Thoracic aorta (tissue), 2 donors: ENCODE data around the gene SEMA6C. TPM values are rescaled to one million over a fixed set of nuclear protein-coding genes. Genes with fewer than 3 reads are reported as not detected.

Experiments used
- ATAC-seq: fragments of 150-250 bp; one replicate; pipeline ENCODE4 v1.8.0; 2017; ENCODE audit warnings: low read depth; ENCODE audit not compliant: insufficient number of reproducible peaks, low FRiP score
- DNase-seq: peaks from one replicate; pipeline ENCODE4 v3.0.0-alpha.2; 2020; ENCODE audit warnings: low spot score
- H3K27ac ChIP-seq, 2 donors: fragments of 200-600 bp; sonication (generic); 1 replicate in 1 of 2; 2 replicates in 1 of 2; pipeline ENCODE4 v1.5.1; 2016; ENCODE audit warnings: mild to moderate bottlenecking in 2 of 2, moderate library complexity in 2 of 2
- H3K27me3 ChIP-seq: fragments of 200-600 bp; sonication (generic); replicated peaks from 2 replicates; pipeline ENCODE4 v1.6.0; 2016; ENCODE audit warnings: mild to moderate bottlenecking; ENCODE audit not compliant: insufficient read depth
- H3K36me3 ChIP-seq: fragments of 200-600 bp; sonication (generic); one replicate; pipeline ENCODE4 v1.5.1; 2016
- H3K4me1 ChIP-seq, 2 donors: fragments of 200-600 bp; sonication (generic); 1 replicate in 1 of 2; 2 replicates in 1 of 2; pipeline versions ENCODE4 v1.5.1 to v1.6.0; 2016; ENCODE audit warnings: low read depth in 2 of 2, mild to moderate bottlenecking in 1 of 2; ENCODE audit not compliant: control insufficient read depth in 1 of 2
- H3K4me3 ChIP-seq: fragments of 200-600 bp; sonication (generic); 2 replicates; pipeline ENCODE4 v1.5.1; 2016; ENCODE audit warnings: mild to moderate bottlenecking
- H3K9me3 ChIP-seq: fragments of 200-600 bp; sonication (generic); 2 replicates; pipeline ENCODE4 v1.5.1; 2016
- total RNA-seq, 2 donors: library from RNA; depleted of rRNA; stranded (reverse); fragments of >200 nt; gene quantifications; one replicate each; pipeline versions ENCODE4 v1.1.0 to v1.2.3, GENCODE V29; 2016
- TF ChIP-seq, protein P1 (sequence below): fragments of 200-600 bp; sonication (generic); IDR thresholded peaks from one replicate; pipeline ENCODE4 v1.5.1; 2019; ENCODE audit warnings: antibody characterized with exemption

The SEMA6C gene
- total RNA-seq, 2 donors from 2014 or later, result 6.3 to 6.8 TPM

- no peak for ATAC-seq
- Histone ChIP-seq H3K27me3 (no peaks in the 10 kb centered on the region), H3K4me1 (no peaks in the 10 kb centered on the region), H3K9me3 (no peaks in the 10 kb centered on the region), H3K27ac (no peak overlapping the region), H3K36me3 (peaks cover 5% of the 10 kb centered on the region), H3K4me3 (no peak overlapping the region)
- TF ChIP-seq, protein P1, sequence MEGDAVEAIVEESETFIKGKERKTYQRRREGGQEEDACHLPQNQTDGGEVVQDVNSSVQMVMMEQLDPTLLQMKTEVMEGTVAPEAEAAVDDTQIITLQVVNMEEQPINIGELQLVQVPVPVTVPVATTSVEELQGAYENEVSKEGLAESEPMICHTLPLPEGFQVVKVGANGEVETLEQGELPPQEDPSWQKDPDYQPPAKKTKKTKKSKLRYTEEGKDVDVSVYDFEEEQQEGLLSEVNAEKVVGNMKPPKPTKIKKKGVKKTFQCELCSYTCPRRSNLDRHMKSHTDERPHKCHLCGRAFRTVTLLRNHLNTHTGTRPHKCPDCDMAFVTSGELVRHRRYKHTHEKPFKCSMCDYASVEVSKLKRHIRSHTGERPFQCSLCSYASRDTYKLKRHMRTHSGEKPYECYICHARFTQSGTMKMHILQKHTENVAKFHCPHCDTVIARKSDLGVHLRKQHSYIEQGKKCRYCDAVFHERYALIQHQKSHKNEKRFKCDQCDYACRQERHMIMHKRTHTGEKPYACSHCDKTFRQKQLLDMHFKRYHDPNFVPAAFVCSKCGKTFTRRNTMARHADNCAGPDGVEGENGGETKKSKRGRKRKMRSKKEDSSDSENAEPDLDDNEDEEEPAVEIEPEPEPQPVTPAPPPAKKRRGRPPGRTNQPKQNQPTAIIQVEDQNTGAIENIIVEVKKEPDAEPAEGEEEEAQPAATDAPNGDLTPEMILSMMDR, result no peak
- no peak for DNase-seq
Measured at GRCh38 chr1:151133018-151133806, 13.2 kb downstream of the SEMA6C start.

DNA sequence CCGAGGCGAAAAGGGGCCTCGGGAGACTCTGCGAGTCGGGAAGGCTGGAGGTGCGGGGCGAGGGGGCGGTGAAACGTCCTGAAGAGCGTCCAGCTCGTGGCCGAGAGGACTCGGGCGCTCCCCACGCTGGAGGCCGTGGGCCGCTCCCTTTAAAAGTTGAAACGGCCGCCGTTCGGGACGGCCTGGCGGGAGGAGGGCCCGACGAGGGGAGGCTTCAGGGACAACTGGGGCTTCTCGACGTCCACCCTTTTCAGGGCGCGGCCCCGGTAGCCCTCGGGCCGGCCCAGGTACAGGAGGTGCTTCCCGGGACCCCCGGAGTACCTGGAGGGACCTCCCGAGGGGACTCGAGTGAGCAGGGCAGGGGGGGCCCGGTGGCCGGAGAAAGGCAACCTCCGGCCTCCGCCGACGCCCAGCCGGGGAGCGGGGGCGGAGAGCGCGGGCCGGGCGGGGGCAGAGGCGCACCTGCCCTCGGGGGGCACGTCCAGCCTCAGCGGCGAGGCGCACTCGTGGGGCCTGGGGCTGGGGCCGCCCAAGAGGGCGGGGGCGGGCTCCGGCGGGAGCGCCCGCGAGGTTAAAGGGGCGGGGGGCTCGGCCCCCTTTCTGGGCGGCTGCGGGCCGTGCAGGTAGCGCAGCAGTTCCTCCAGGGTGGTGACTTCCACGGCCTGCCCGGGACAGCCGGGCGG is 14.0 kb downstream of the SEMA6C start:
- Histone ChIP-seq H3K4me3 (peak overlapping the region; percentile 70), H3K27ac (no peak overlapping the region), H3K9me3 (no peaks in the 10 kb centered on the region), H3K27me3 (no peaks in the 10 kb centered on the region), H3K36me3 (peaks cover 5% of the 10 kb centered on the region), H3K4me1 (no peaks in the 10 kb centered on the region)
- ATAC-seq (no peak), DNase-seq (no peak)
- TF ChIP-seq, protein P1, result no peak

DNA sequence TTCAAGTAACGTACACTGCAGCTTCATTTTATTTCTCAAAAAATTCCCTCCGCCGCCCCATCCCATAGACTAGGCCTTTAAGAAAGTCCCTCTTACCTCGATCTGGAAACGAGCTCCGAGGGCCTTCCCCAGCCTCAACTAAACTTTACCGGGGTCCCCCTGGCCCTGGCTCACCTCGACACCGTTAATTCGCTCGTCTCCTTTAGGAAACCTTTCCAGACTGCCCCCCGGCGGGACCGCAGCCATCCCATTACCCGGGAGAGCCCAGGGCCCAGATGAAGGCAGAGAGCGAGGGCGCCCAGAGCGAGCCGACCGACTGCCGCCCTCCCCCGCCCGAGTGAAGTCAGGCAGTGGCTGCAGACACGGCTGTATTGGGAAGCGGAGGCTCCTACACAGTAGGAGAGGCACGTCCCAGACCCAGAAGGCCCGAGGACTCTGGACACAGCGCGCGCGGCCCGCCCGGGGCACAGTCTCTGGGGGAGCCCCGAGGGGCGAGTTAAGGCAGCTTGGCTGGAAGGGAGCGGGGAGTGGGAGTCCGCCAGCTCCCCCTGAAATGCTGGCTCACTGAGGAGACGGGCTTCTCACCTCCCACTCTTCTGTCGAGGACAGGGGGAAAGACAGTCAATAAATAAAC is 14.6 kb downstream of the SEMA6C start:
- TF ChIP-seq, protein P1, result no peak
- Histone ChIP-seq H3K27me3 (no peaks in the 10 kb centered on the region), H3K4me3 (peak overlapping the region; percentile 70), H3K4me1 (no peaks in the 10 kb centered on the region), H3K36me3 (peaks cover 5% of the 10 kb centered on the region), H3K9me3 (no peaks in the 10 kb centered on the region), H3K27ac (no peak overlapping the region)
- no peak for ATAC-seq
- no peak for DNase-seq

GRCh38 chr1:151130987-151131586 is 15.3 kb downstream of the SEMA6C start:
- TF ChIP-seq, protein P1, result no peak
- H3K36me3 ChIP-seq, result no peaks in the 10 kb centered on the region
- no peaks in the 10 kb centered on the region for H3K4me1 ChIP-seq
- H3K4me3 ChIP-seq, result peak overlapping the region; percentile 70
- DNase-seq (peak; percentile 29), ATAC-seq (no peak)
- no peaks in the 10 kb centered on the region for H3K9me3 ChIP-seq
- H3K27ac ChIP-seq, result no peak overlapping the region
- no peaks in the 10 kb centered on the region for H3K27me3 ChIP-seq

DNA sequence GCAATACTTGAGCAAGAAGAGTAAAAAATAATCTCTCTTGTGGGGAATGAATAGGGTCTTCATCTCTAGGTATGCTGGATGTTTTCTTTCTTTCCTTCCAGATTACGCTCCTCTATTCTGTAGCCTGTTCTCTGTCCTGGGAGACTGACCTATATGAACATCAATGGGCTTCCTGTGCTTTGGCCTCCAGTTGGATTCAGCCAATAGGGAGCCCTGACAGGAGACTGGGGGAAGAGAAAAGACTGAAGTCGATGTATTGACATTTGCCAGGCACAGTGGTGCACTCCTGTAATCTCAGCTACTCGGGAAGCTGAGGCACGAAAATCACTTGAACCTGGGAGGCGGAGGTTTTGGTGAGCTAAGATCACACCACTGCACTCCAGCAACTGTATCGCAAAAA is 17.6 kb downstream of the SEMA6C start:
- DNase-seq (no peak), ATAC-seq (no peak)
- Histone ChIP-seq H3K36me3 (no peaks in the 10 kb centered on the region), H3K27me3 (no peaks in the 10 kb centered on the region), H3K4me1 (no peaks in the 10 kb centered on the region), H3K9me3 (no peaks in the 10 kb centered on the region), H3K27ac (no peak overlapping the region), H3K4me3 (no peak overlapping the region)
- TF ChIP-seq, protein P1, result no peak
